ENCODE data around the gene SCGB1A1.

GRCh38 chr11:62409831-62410230 lies 9.0 kb upstream of the SCGB1A1 start:
- no peak for TF ChIP-seq CTCF (conservative IDR thresholded peaks at IDR 0.05 in 1 of 2, IDR thresholded peaks at IDR 0.05 in 1 of 2; ENCODE audit: low read depth in 1 of 2, low read length in 2 of 2)
- no peak for TF ChIP-seq EZH2 (IDR thresholded peaks at IDR 0.05; ENCODE audit: low read length, missing control alignments)
